WI38 (cell line): ENCODE results near the gene KCNQ2.

Source experiments
- H3K4me3 ChIP-seq: 2 replicates; pipeline ENCODE4 v1.5.1; 2011; ENCODE audit warnings: low read depth, mild to moderate bottlenecking, control low read depth, low read length
- CTCF ChIP-seq: IDR thresholded peaks from 2 replicates; pipeline ENCODE4 v1.5.1; 2012; ENCODE audit warnings: low read depth, mild to moderate bottlenecking, control low read depth, low read length

The KCNQ2 gene

GRCh38 chr20:63392465-63393365 is 79.7 kb downstream of the KCNQ2 start:
- TF ChIP-seq CTCF: no peak

GRCh38 chr20:63387917-63388316 is 84.5 kb downstream of the KCNQ2 start:
- no peak overlapping the region for H3K4me3 ChIP-seq

More at GRCh38 chr20:63392465-63393365, 79.7 kb downstream of the KCNQ2 start:
- H3K4me3 ChIP-seq: no peak overlapping the region

GRCh38 chr20:63387393-63387792 is 85.1 kb downstream of the KCNQ2 start:
- no peak overlapping the region for H3K4me3 ChIP-seq
- no peak for TF ChIP-seq CTCF

More at GRCh38 chr20:63387917-63388316, 84.5 kb downstream of the KCNQ2 start:
- no peak for TF ChIP-seq CTCF

GRCh38 chr20:63386491-63386890 is 86.0 kb downstream of the KCNQ2 start:
- no peak for TF ChIP-seq CTCF
- H3K4me3 ChIP-seq: no peak overlapping the region

GRCh38 chr20:63385819-63386218 is 86.6 kb downstream of the KCNQ2 start:
- TF ChIP-seq CTCF: no peak
- H3K4me3 ChIP-seq: no peak overlapping the region

GRCh38 chr20:63384336-63384735 is 88.1 kb downstream of the KCNQ2 start:
- no peak overlapping the region for H3K4me3 ChIP-seq
- TF ChIP-seq CTCF: no peak

GRCh38 chr20:63383556-63383955 is 88.9 kb downstream of the KCNQ2 start:
- H3K4me3 ChIP-seq: no peak overlapping the region

More at GRCh38 chr20:63383556-63383955, 88.9 kb downstream of the KCNQ2 start:
- no peak for TF ChIP-seq CTCF
